Measurements from ENCODE around the gene CRYBB2. TPM values are rescaled to one million over a fixed set of nuclear protein-coding genes. Genes with fewer than 3 reads are reported as not detected.

CRYBB2 gene
- total RNA-seq, 1 experiment from 2014 or later, result not detected

DNA sequence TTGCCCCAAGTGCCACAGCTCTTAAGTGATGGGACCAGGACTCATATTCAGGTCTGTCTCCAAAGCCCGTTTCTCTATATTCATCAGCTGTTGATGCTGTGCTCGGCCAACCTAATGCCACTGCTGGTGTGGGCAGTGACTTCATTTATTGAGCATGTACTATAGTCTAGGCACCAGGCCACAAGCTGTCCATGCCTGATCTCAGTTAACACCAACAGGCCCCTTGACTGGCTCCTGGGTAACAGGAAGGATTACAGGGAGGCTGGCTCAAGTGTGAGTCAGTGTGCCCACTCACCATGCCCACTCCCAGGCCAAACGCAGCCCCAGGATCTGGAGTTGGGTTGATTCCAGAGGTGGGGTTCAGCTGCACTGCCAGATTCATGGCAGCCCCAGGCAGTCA is 8.6 kb upstream of the CRYBB2 start:
- DNase-seq, result no peak
- no peak overlapping the region for H2BK15ac ChIP-seq (ENCODE audit: low read depth, low read length)
- H3K23me2 ChIP-seq (ENCODE audit: insufficient read length, low read depth, low read length, poor library complexity, severe bottlenecking), result no peaks in the 10 kb centered on the region
- H3K4me2 ChIP-seq (ENCODE audit: insufficient read depth, insufficient read length, low read length), result no peak overlapping the region
- peaks cover 11% of the 10 kb centered on the region for H3K27me3 Mint-ChIP-seq (ENCODE audit: low read depth)
- H4K91ac ChIP-seq (ENCODE audit: insufficient read length, low read depth, low read length), result no peak overlapping the region
- H3T11ph ChIP-seq (ENCODE audit: low read length), result no peak overlapping the region
- no peak overlapping the region for H4K8ac ChIP-seq (replicated peaks; ENCODE audit: insufficient read length, low read depth, low read length)
- no peak overlapping the region for H3K27ac ChIP-seq (ENCODE audit: insufficient read length, low read depth, low read length)
- H3K9me3 ChIP-seq (ENCODE audit: control insufficient read depth, low read depth, low read length), result no peaks in the 10 kb centered on the region
- peaks cover 5 to 9% (median 5%) of the 10 kb centered on the region in 3 experiments; a peak in 6 of 7 replicates for H3K36me3 Mint-ChIP-seq (ENCODE audit: insufficient read depth in 1 of 3, low read depth in 3 of 3)
- H3K4me1 ChIP-seq (ENCODE audit: insufficient read depth, low read length), result no peaks in the 10 kb centered on the region
- no peak overlapping the region for H3K56ac ChIP-seq (ENCODE audit: insufficient read length, low read depth, low read length)
- no peak overlapping the region for H3K23ac ChIP-seq (ENCODE audit: insufficient read length, low read depth, low read length)
- no peak overlapping the region for H3K18ac ChIP-seq (ENCODE audit: insufficient read length, low read depth, low read length)
- H3K4me1 Mint-ChIP-seq, result no peaks in the 10 kb centered on the region; a peak in 1 of 4 replicates
- H2BK12ac ChIP-seq (ENCODE audit: insufficient read length, low read depth, low read length), result no peak overlapping the region
- H4K5ac ChIP-seq (ENCODE audit: insufficient read length, low read depth, low read length), result no peak overlapping the region
- no peak overlapping the region for H3K14ac ChIP-seq (ENCODE audit: insufficient read depth, low read length)
- no peaks in the 10 kb centered on the region for H4K20me1 ChIP-seq (ENCODE audit: control insufficient read depth, insufficient read depth, insufficient read length)
- H3K27ac Mint-ChIP-seq, result no peak overlapping the region
- H3K4ac ChIP-seq (ENCODE audit: low read depth, low read length), result no peak overlapping the region
- H2AK5ac ChIP-seq (ENCODE audit: insufficient read length, low read length), result no peak overlapping the region
- H3K79me2 ChIP-seq (ENCODE audit: insufficient read depth, low read length), result no peaks in the 10 kb centered on the region
- no peak overlapping the region for H2AFZ ChIP-seq (ENCODE audit: low read length)
- no peak overlapping the region for H3K4me3 Mint-ChIP-seq
- H3K79me1 ChIP-seq (ENCODE audit: insufficient read depth, low read depth, low read length, poor library complexity, severe bottlenecking), result no peaks in the 10 kb centered on the region
- H2BK120ac ChIP-seq (ENCODE audit: low read depth, low read length, poor library complexity, severe bottlenecking), result no peak overlapping the region
- H3K9me3 Mint-ChIP-seq, result peaks cover 14 to 15% of the 10 kb centered on the region in 2 experiments; a peak in 4 of 5 replicates
- TF ChIP-seq, protein P1, sequence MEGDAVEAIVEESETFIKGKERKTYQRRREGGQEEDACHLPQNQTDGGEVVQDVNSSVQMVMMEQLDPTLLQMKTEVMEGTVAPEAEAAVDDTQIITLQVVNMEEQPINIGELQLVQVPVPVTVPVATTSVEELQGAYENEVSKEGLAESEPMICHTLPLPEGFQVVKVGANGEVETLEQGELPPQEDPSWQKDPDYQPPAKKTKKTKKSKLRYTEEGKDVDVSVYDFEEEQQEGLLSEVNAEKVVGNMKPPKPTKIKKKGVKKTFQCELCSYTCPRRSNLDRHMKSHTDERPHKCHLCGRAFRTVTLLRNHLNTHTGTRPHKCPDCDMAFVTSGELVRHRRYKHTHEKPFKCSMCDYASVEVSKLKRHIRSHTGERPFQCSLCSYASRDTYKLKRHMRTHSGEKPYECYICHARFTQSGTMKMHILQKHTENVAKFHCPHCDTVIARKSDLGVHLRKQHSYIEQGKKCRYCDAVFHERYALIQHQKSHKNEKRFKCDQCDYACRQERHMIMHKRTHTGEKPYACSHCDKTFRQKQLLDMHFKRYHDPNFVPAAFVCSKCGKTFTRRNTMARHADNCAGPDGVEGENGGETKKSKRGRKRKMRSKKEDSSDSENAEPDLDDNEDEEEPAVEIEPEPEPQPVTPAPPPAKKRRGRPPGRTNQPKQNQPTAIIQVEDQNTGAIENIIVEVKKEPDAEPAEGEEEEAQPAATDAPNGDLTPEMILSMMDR (conservative IDR thresholded peaks at IDR 0.05), result no peak
- no peak overlapping the region for H3K9ac ChIP-seq (ENCODE audit: extremely low read depth, insufficient read length, low read length)
- no peak overlapping the region for H2BK20ac ChIP-seq (ENCODE audit: low read depth, low read length, poor library complexity, severe bottlenecking)
- H2BK5ac ChIP-seq (ENCODE audit: insufficient read length, low read length), result no peak overlapping the region
- WGBS (ENCODE audit: extremely low coverage, insufficient read length, low lambda C conversion rate), result no CpG with 5 or more reads among the region's 3 CpGs
- no peaks in the 10 kb centered on the region for H3K27me3 ChIP-seq (ENCODE audit: insufficient read depth, low read length)

All from H9 (cell line).